Lower leg skin (tissue), 4 donors: Measurements from ENCODE around the gene GRIK4. TPM values are rescaled to one million over a fixed set of nuclear protein-coding genes. Genes with fewer than 3 reads are reported as not detected.

Source experiments
- DNase-seq, 2 donors: peaks; one replicate each; pipeline ENCODE4 v3.0.0-alpha.2; 2019; ENCODE audit warnings: low spot score in 2 of 2
- H3K4me3 ChIP-seq: fragments of 200-600 bp; sonication (generic); 2 replicates; pipeline ENCODE4 v1.5.1; 2017; ENCODE audit warnings: mild to moderate bottlenecking, low read depth; ENCODE audit not compliant: poor library complexity, severe bottlenecking
- POLR2A ChIP-seq, 2 donors: fragments of 450-650 bp; IDR thresholded peaks; one replicate each; pipeline ENCODE4 v1.6.1; 2016 to 2017; ENCODE audit warnings: antibody characterized with exemption in 2 of 2, mild to moderate bottlenecking in 1 of 2, moderate library complexity in 1 of 2
- WGBS, 2 donors: methylation state at CpG; one replicate each; pipeline ENCODE4 v1.1.5; 2018; 5-methylcytosine and 5-hydroxymethylcytosine counted together
- intact Hi-C: fragments of 100-400 bp; cut with DNase I; formaldehyde crosslinking; loops from one replicate; pipeline ENCODE4 v1.15.0; 2023; ENCODE audit warnings: low total_unique reads
- total RNA-seq, 4 donors: library from RNA; depleted of rRNA; stranded (reverse); fragments of >200 nt; gene quantifications; one replicate each; pipeline ENCODE4 v1.1.0, GENCODE V29; 2016
- TF ChIP-seq, protein P1 (sequence below), 3 donors: fragments of 450-650 bp; IDR thresholded peaks; one replicate each; pipeline ENCODE4 v1.5.1; 2016; ENCODE audit warnings: antibody characterized with exemption in 3 of 3, mild to moderate bottlenecking in 3 of 3, moderate library complexity in 2 of 3

The GRIK4 gene
- total RNA-seq, 4 donors from 2014 or later = 0.06 to 0.67 TPM; not detected in 2

DNA sequence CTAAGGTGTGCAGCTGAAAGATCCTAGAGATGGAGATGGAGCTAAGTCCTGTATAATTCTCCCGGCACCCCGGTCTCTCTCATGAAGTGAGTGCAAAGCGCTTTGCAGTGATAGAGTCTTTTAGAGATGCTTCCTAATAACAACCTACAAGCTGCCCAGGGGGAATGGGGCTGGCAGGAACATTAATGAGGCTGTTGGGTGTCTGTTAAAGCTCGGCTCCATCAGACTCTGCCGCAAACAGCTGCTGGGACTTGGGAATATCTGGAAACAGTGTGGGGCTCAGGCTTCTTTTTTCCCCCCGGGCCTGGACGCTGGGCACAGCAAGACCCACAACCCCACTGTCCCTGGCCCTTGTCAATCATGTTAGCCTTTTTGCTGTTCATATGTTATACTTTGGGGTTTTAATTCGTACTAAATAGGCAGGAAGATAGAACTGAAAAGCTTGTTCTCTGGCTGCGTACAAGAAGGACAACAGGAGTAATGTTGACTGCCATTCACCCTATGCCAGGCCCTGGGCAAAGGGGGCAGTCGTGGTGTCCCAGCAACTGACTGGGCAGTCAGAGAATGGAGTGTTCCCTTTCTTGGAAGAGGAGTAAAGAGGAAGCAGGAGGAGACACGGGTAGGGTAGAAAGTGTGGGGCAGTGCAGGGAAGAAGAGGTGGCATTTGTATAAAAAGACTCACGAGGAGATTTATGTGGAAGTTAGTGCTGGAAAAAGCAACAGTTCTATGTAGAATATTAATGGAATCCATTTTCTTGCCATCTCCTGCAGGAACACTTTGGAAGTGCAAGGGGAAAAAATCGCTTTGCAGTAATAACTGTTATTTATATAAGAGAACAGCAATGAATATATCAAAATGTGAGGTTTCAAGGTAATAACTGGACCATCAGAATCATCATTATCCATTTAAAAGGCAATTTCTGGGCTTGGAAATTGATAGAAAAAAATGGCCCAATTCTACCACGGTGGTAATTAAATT is 232.8 kb downstream of the GRIK4 start:
- intact Hi-C loops = no loop called here
- H3K4me3 ChIP-seq = no peak overlapping the region
- DNase-seq = no peak
- TF ChIP-seq, protein P1, sequence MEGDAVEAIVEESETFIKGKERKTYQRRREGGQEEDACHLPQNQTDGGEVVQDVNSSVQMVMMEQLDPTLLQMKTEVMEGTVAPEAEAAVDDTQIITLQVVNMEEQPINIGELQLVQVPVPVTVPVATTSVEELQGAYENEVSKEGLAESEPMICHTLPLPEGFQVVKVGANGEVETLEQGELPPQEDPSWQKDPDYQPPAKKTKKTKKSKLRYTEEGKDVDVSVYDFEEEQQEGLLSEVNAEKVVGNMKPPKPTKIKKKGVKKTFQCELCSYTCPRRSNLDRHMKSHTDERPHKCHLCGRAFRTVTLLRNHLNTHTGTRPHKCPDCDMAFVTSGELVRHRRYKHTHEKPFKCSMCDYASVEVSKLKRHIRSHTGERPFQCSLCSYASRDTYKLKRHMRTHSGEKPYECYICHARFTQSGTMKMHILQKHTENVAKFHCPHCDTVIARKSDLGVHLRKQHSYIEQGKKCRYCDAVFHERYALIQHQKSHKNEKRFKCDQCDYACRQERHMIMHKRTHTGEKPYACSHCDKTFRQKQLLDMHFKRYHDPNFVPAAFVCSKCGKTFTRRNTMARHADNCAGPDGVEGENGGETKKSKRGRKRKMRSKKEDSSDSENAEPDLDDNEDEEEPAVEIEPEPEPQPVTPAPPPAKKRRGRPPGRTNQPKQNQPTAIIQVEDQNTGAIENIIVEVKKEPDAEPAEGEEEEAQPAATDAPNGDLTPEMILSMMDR (IDR thresholded peaks at IDR 0.05) = no peak
- TF ChIP-seq POLR2A (IDR thresholded peaks at IDR 0.05) = no peak
- 80 to 83% methylated on average over 14 of the region's 14 CpGs for WGBS, 2 donors

DNA sequence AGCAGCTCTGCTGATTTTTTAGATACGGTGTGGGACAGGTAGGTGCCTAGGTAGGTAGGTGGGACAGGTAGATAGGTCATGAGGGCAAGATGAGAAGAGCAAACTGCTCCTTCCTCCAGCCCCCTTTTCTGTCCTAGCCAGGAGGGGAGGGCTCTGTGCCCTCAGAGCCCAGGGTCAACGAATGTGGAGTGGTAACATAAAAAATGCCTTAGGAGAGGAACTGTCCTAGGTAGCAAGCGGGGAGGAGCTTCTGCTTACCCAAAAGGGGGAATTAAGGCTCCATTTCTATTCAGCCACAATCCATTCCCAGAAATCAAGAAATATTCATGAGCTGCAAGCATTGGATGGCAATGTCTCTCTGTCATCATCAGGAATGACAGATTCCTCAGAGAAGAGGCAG is 234.8 kb downstream of the GRIK4 start:
- intact Hi-C loops = no loop called here
- TF ChIP-seq POLR2A (IDR thresholded peaks at IDR 0.05) = no peak
- TF ChIP-seq, protein P1 (IDR thresholded peaks at IDR 0.05) = no peak
- no peak for DNase-seq
- H3K4me3 ChIP-seq = no peak overlapping the region
- 57 to 60% methylated on average over 3 of the region's 3 CpGs for WGBS, 2 donors

DNA sequence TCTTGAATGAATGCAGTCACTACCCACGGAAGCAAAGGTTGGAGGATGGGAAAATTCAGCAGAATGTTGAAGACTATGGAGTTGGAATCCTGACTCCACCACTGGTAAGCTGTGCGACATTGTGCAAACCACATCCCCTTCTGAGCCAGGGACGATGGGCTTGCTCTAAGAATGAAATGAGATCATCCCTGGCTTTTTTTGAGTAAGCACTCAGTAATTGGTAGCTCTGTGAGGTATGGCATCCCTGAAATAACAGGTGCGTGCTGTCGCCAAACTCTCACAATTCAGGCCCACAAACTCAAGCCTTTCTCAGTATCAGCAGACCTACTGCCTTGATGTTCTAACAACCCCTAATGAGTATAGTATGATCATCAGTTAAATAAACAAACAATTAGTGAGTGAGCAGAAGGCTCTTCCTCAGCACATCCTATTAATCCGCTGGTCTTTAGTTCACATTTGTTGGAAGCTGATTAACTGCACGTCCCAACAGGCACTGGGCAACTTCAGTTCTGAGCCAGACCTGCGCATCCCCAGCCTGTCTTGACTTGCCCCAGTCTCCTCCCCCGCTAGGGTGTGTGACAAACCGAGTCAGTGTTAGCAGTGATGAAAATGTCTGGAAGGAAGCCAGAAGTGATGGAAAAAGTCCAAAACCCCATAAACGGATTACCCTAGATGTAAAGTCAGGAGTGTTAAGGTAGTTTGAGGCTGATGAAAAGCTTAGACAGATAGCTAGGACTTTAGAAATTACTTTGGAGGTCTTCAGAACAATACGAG is 235.5 kb downstream of the GRIK4 start:
- peak in 1 of 2 donors; percentile 81 for DNase-seq
- H3K4me3 ChIP-seq = no peak overlapping the region
- WGBS, 2 donors = 34 to 35% methylated on average over 12 of the region's 12 CpGs
- intact Hi-C loops = no loop called here
- TF ChIP-seq POLR2A (IDR thresholded peaks at IDR 0.05) = no peak
- TF ChIP-seq, protein P1 (IDR thresholded peaks at IDR 0.05) = no peak

DNA sequence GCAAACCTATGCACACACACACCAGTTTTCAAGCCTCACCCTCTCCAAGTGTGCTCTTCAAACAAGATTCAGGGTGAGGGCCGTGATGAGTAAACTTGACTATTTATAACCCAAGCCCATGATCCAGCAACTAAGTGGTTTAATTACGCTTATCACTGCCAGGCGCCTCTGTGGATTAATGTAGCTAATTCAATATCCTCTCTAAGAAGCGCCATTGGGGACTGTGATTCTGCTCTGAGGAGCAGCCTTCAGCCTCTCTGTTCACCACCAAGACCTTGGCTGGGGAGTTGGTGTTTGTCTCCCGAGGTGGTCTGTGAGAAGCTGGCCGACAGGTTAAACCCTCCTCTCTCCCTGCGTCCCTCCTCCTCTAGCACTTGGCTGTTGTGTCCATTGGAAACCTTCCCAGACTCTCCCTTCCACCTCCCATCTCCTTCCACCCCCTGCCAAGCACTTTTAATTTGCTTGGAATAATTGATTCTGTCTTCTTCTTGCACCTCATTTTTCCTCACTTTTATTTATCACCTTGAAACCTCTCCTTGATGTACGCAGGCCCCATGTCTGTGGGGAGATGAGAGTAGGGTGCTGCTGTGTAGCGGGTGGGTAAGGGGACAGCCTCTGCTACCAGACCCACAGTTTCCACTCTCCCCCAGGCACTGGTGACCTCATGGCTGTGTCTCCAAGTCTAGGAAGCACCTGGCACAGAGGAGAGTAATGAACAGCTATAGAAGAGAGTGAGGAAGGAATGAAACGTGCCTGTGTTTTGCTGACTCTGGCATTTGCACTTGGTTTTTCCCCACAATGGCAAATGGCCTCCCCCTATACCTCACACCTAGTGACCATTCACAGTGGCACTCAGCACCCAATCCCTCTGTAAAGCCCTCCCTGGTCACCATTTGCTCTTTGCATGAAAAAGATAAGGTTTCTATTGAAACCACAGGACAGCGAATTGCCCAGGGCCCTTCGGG is 236.6 kb downstream of the GRIK4 start:
- H3K4me3 ChIP-seq = no peak overlapping the region
- intact Hi-C loops = no loop called here
- TF ChIP-seq, protein P1 (IDR thresholded peaks at IDR 0.05) = no peak
- TF ChIP-seq POLR2A (IDR thresholded peaks at IDR 0.05) = no peak
- DNase-seq = no peak
- WGBS, 2 donors = 41 to 44% methylated on average over 12 of the region's 12 CpGs

DNA sequence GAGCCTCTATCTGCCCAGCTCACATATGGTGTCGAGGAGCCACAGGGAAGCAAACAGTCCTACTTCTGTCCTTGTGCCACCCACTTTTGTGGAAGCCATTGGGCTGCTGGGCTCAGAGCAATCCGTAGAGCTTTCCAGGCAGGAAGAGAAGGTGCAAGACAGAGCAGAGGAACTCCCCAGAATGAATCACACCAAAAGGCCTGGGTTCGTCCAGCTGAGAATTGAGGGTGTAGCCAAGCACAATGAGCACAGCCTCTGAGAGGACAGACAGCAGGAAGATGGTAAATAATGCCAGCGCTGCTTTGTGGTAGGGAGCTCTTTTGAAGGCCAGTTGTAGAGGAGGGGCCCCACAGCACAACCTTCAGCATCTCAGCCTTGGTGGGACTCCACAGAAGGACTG is 237.8 kb downstream of the GRIK4 start:
- no peak overlapping the region for H3K4me3 ChIP-seq
- DNase-seq = no peak
- WGBS, 2 donors = 59 to 74% methylated on average over 4 of the region's 4 CpGs
- no peak for TF ChIP-seq POLR2A (IDR thresholded peaks at IDR 0.05)
- TF ChIP-seq, protein P1 (IDR thresholded peaks at IDR 0.05) = no peak
- intact Hi-C loops = no loop called here
